ENCODE data around the gene ZDHHC19. TPM values are rescaled to one million over a fixed set of nuclear protein-coding genes. Genes with fewer than 3 reads are reported as not detected.

ZDHHC19 gene
- not detected in 2 replicates for total RNA-seq

GRCh38 chr3:196210673-196211556 is at the start of gene ZDHHC19:
Gene ZDHHC19 (minus strand): TSS chr3:196211400. CDS start chr3:196211315, 85 bp downstream.

GRCh38 chr3:196216089-196216564 is 4.9 kb upstream of the ZDHHC19 start, which contains the start of gene SLC51A:
Gene SLC51A (plus strand): TSS chr3:196216534. CDS start chr3:196216713, 179 bp downstream.

Other genes with a start within 250 kb of the ZDHHC19 start
- 42.4 and 58.0 TPM in 2 replicates for gene TFRC, start 129.3 kb downstream of the ZDHHC19 start, total RNA-seq
- not detected in 2 replicates for gene SLC51A, start 5.1 kb upstream of the ZDHHC19 start, total RNA-seq
- gene PCYT1A, start 76.3 kb upstream of the ZDHHC19 start, total RNA-seq, result 84.5 and 114 TPM in 2 replicates
- gene DYNLT2B, start 106.8 kb upstream of the ZDHHC19 start, total RNA-seq, result 12.6 and 30.8 TPM in 2 replicates
- 1.7 and 4.1 TPM in 2 replicates for gene TM4SF19, start 127.0 kb upstream of the ZDHHC19 start, total RNA-seq
- gene UBXN7, start 221.0 kb upstream of the ZDHHC19 start, total RNA-seq, result 5.8 and 9.6 TPM in 2 replicates